Thoracic aorta (tissue), 2 donors: Measurements from ENCODE around the gene DISC1. TPM values are rescaled to one million over a fixed set of nuclear protein-coding genes. Genes with fewer than 3 reads are reported as not detected.

ENCODE experiments used
- ATAC-seq: fragments of 150-250 bp; one replicate; pipeline ENCODE4 v1.8.0; 2017; ENCODE audit warnings: low read depth; ENCODE audit not compliant: insufficient number of reproducible peaks, low FRiP score
- DNase-seq: peaks from one replicate; pipeline ENCODE4 v3.0.0-alpha.2; 2020; ENCODE audit warnings: low spot score
- H3K27ac ChIP-seq, 2 donors: fragments of 200-600 bp; sonication (generic); 1 replicate in 1 of 2; 2 replicates in 1 of 2; pipeline ENCODE4 v1.5.1; 2016; ENCODE audit warnings: mild to moderate bottlenecking in 2 of 2, moderate library complexity in 2 of 2
- H3K27me3 ChIP-seq: fragments of 200-600 bp; sonication (generic); replicated peaks from 2 replicates; pipeline ENCODE4 v1.6.0; 2016; ENCODE audit warnings: mild to moderate bottlenecking; ENCODE audit not compliant: insufficient read depth
- H3K36me3 ChIP-seq: fragments of 200-600 bp; sonication (generic); one replicate; pipeline ENCODE4 v1.5.1; 2016
- H3K4me1 ChIP-seq, 2 donors: fragments of 200-600 bp; sonication (generic); 1 replicate in 1 of 2; 2 replicates in 1 of 2; pipeline versions ENCODE4 v1.5.1 to v1.6.0; 2016; ENCODE audit warnings: low read depth in 2 of 2, mild to moderate bottlenecking in 1 of 2; ENCODE audit not compliant: control insufficient read depth in 1 of 2
- H3K4me3 ChIP-seq: fragments of 200-600 bp; sonication (generic); 2 replicates; pipeline ENCODE4 v1.5.1; 2016; ENCODE audit warnings: mild to moderate bottlenecking
- H3K9me3 ChIP-seq: fragments of 200-600 bp; sonication (generic); 2 replicates; pipeline ENCODE4 v1.5.1; 2016
- CTCF ChIP-seq: fragments of 200-600 bp; sonication (generic); IDR thresholded peaks from one replicate; pipeline ENCODE4 v1.5.1; 2019; ENCODE audit warnings: antibody characterized with exemption
- total RNA-seq, 2 donors: library from RNA; depleted of rRNA; stranded (reverse); fragments of >200 nt; gene quantifications; one replicate each; pipeline versions ENCODE4 v1.1.0 to v1.2.3, GENCODE V29; 2016

Gene DISC1
- total RNA-seq, 2 donors from 2014 or later: 13.1 to 26.9 TPM

- Histone ChIP-seq H3K27ac (no peak overlapping the region), H3K36me3 (no peaks in the 10 kb centered on the region), H3K27me3 (no peaks in the 10 kb centered on the region), H3K4me1 (peaks cover 7 to 56% of the 10 kb centered on the region in 2 donors), H3K4me3 (no peak overlapping the region), H3K9me3 (no peaks in the 10 kb centered on the region)
- DNase-seq: no peak
- no peak for ATAC-seq
- no peak for TF ChIP-seq CTCF
Observed at GRCh38 chr1:231923491-231924041, 297.0 kb downstream of the DISC1 start.

- H3K27me3 ChIP-seq: no peaks in the 10 kb centered on the region
- no peak overlapping the region for H3K27ac ChIP-seq
- peaks cover 7 to 55% of the 10 kb centered on the region in 2 donors for H3K4me1 ChIP-seq
- H3K9me3 ChIP-seq: no peaks in the 10 kb centered on the region
- H3K36me3 ChIP-seq: no peaks in the 10 kb centered on the region
- no peak for TF ChIP-seq CTCF
- H3K4me3 ChIP-seq: no peak overlapping the region
- ATAC-seq (no peak), DNase-seq (no peak)
Observed at GRCh38 chr1:231924180-231924579, 297.6 kb downstream of the DISC1 start.

- H3K27me3 ChIP-seq: no peaks in the 10 kb centered on the region
- no peak for DNase-seq
- no peak overlapping the region for H3K4me3 ChIP-seq
- no peaks in the 10 kb centered on the region for H3K9me3 ChIP-seq
- peaks cover 0 to 53% of the 10 kb centered on the region in 2 donors for H3K4me1 ChIP-seq
- ATAC-seq: no peak
- TF ChIP-seq CTCF: no peak
- H3K27ac ChIP-seq: peak overlapping the region; percentile 37 to 49
- H3K36me3 ChIP-seq: no peaks in the 10 kb centered on the region
Observed at GRCh38 chr1:231925864-231926263, 299.3 kb downstream of the DISC1 start.

- H3K27ac ChIP-seq: peak overlapping the region; percentile 37 to 59
- H3K36me3 ChIP-seq: no peaks in the 10 kb centered on the region
- no peak overlapping the region for H3K4me3 ChIP-seq
- no peaks in the 10 kb centered on the region for H3K9me3 ChIP-seq
- H3K4me1 ChIP-seq: peaks cover 0 to 53% of the 10 kb centered on the region in 2 donors
- no peak for TF ChIP-seq CTCF
- ATAC-seq (no peak), DNase-seq (no peak)
- no peaks in the 10 kb centered on the region for H3K27me3 ChIP-seq
Observed at GRCh38 chr1:231926340-231926739, 299.8 kb downstream of the DISC1 start.

- no peak for ATAC-seq
- Histone ChIP-seq H3K4me1 (peaks cover 0 to 53% of the 10 kb centered on the region in 2 donors), H3K36me3 (no peaks in the 10 kb centered on the region), H3K27me3 (no peaks in the 10 kb centered on the region), H3K9me3 (no peaks in the 10 kb centered on the region), H3K27ac (peak overlapping the region; percentile 37 to 59), H3K4me3 (no peak overlapping the region)
- no peak for TF ChIP-seq CTCF
- no peak for DNase-seq
Observed at GRCh38 chr1:231926933-231927332, 300.3 kb downstream of the DISC1 start.
